GM18858 (cell line): ENCODE data around the gene KCTD11.

Experiments
- ATAC-seq: cut with Tn5 transposase; IDR thresholded peaks from one replicate; pipeline ENCODE4 v1.9.1; 2021; ENCODE audit not compliant: unreplicated experiment

Gene KCTD11

GRCh38 chr17:7351665-7352502 lies at the start of gene KCTD11:
Gene KCTD11, plus strand, starts transcription at chr17:7352162.
- ATAC-seq, result peak; percentile 45

GRCh38 chr17:7304179-7304578 lies 47.8 kb upstream of the KCTD11 start:
- no peak for ATAC-seq

- ATAC-seq, result peak; percentile 53
Measured at GRCh38 chr17:7306911-7307685, 44.9 kb upstream of the KCTD11 start, which contains the start of gene EIF5A. Gene EIF5A, plus strand, starts transcription at chr17:7307628. Its CDS starts 2,008 bp downstream, at chr17:7309636.

GRCh38 chr17:7307686-7308624 lies 44.0 kb upstream of the KCTD11 start:
- no peak for ATAC-seq

GRCh38 chr17:7308625-7309433 lies 43.1 kb upstream of the KCTD11 start:
- no peak for ATAC-seq

- ATAC-seq, result no peak
Measured at GRCh38 chr17:7309628-7310027, 42.3 kb upstream of the KCTD11 start.

- no peak for ATAC-seq
Measured at GRCh38 chr17:7311110-7311705, 40.8 kb upstream of the KCTD11 start.

GRCh38 chr17:7312432-7313087 lies 39.4 kb upstream of the KCTD11 start:
- no peak for ATAC-seq

GRCh38 chr17:7313088-7313889 lies 38.7 kb upstream of the KCTD11 start:
- no peak for ATAC-seq

GRCh38 chr17:7313890-7314718 lies 37.9 kb upstream of the KCTD11 start:
- no peak for ATAC-seq

GRCh38 chr17:7314719-7315569 lies 37.0 kb upstream of the KCTD11 start, which contains the start of gene GPS2:
Gene GPS2, minus strand, starts transcription at chr17:7315360. Its CDS starts 308 bp downstream, at chr17:7315052.
- peak; percentile 64 for ATAC-seq

GRCh38 chr17:7315570-7316235 lies 36.3 kb upstream of the KCTD11 start:
- ATAC-seq, result no peak

GRCh38 chr17:7317161-7317803 lies 34.7 kb upstream of the KCTD11 start:
- no peak for ATAC-seq

GRCh38 chr17:7318121-7318860 lies 33.7 kb upstream of the KCTD11 start:
- ATAC-seq, result no peak

GRCh38 chr17:7321466-7321865 lies 30.5 kb upstream of the KCTD11 start:
- no peak for ATAC-seq
